Tibial artery (tissue), 4 donors: ENCODE data around the gene CXCR1.

ENCODE experiments used
- DNase-seq, 2 donors: peaks; one replicate each; pipeline ENCODE4 v3.0.0-alpha.2; 2019
- H3K27ac ChIP-seq, 2 donors: fragments of 200-600 bp; sonication (generic) in 1 of 2; 1 replicate in 1 of 2; 2 replicates in 1 of 2; pipeline ENCODE4 v1.5.1; 2018 to 2019; ENCODE audit warnings: mild to moderate bottlenecking in 1 of 2
- H3K27me3 ChIP-seq, 2 donors: fragments of 200-600 bp; sonication (generic) in 1 of 2; one replicate each; pipeline versions ENCODE4 v1.5.1 to v1.6.0; 2016 to 2019
- H3K36me3 ChIP-seq, 3 donors: fragments of 200-600 bp; sonication (generic) in 2 of 3; one replicate each; pipeline ENCODE4 v1.5.1; 2016 to 2019; ENCODE audit warnings: mild to moderate bottlenecking in 2 of 3
- H3K4me1 ChIP-seq, 4 donors: fragments of 200-600 bp; sonication (generic) in 2 of 4; 1 replicate in 3 of 4; 2 replicates in 1 of 4; pipeline ENCODE4 v1.5.1; 2016 to 2019
- H3K4me3 ChIP-seq, 2 donors: fragments of 200-600 bp; sonication (generic) in 1 of 2; 1 replicate in 1 of 2; 2 replicates in 1 of 2; pipeline ENCODE4 v1.5.1; 2018 to 2019; ENCODE audit warnings: mild to moderate bottlenecking in 2 of 2
- H3K9me3 ChIP-seq, 3 donors: fragments of 200-600 bp; sonication (generic) in 1 of 3; one replicate each; pipeline ENCODE4 v1.5.1; 2016 to 2019
- CTCF ChIP-seq, 2 experiments: fragments of 200-600 bp in 1 of 2; fragments of 450-650 bp in 1 of 2; IDR thresholded peaks; one replicate each; pipeline ENCODE4 v1.5.1; 2017 to 2019; ENCODE audit warnings: antibody characterized with exemption in 2 of 2, mild to moderate bottlenecking in 1 of 2, moderate library complexity in 1 of 2
- intact Hi-C: fragments of 100-400 bp; cut with DNase I; formaldehyde crosslinking; loops from one replicate; pipeline ENCODE4 v1.15.0; 2023; ENCODE audit warnings: low total_unique reads

Gene CXCR1

DNA sequence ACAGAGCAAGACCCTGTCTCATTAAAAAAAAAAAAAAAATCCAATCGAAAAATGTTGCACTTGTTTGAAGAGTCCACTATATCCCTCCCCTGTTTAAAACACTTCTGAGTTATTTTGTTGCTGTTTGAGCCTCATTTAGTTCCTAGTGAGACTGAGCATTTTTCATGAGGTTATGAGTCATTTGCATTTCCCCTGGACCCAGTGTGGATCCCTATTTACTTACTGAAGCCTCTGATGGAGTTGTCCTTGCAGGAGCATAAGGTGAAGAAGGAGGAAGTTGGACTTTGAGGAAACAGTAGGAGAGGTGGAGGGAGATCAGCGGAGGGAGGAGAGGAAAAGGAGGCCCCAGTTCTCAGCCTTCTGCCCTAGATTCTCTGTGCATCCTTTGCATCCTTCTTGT is 5.1 kb downstream of the CXCR1 start:
- no peaks in the 10 kb centered on the region for H3K9me3 ChIP-seq
- H3K4me3 ChIP-seq = no peak overlapping the region
- DNase-seq = no peak
- TF ChIP-seq CTCF (IDR thresholded peaks at IDR 0.05) = no peak
- H3K27me3 ChIP-seq = peaks cover 0 to 23% of the 10 kb centered on the region in 2 donors
- no peaks in the 10 kb centered on the region for H3K4me1 ChIP-seq
- no peak overlapping the region for H3K27ac ChIP-seq
- intact Hi-C loops = no loop called here
- H3K36me3 ChIP-seq = no peaks in the 10 kb centered on the region

GRCh38 chr2:218155953-218156479 is 10.7 kb downstream of the CXCR1 start:
- Histone ChIP-seq H3K9me3 (no peaks in the 10 kb centered on the region), H3K36me3 (no peaks in the 10 kb centered on the region), H3K27me3 (peaks cover 0 to 5% of the 10 kb centered on the region in 2 donors), H3K4me3 (no peak overlapping the region), H3K27ac (no peak overlapping the region), H3K4me1 (no peaks in the 10 kb centered on the region)
- TF ChIP-seq CTCF (IDR thresholded peaks at IDR 0.05) = no peak
- intact Hi-C loops = no loop called here
- DNase-seq = no peak

GRCh38 chr2:218152777-218153176 is 14.0 kb downstream of the CXCR1 start:
- intact Hi-C loops = no loop called here
- no peaks in the 10 kb centered on the region for H3K4me1 ChIP-seq
- H3K9me3 ChIP-seq = no peaks in the 10 kb centered on the region
- TF ChIP-seq CTCF (IDR thresholded peaks at IDR 0.05) = no peak
- H3K4me3 ChIP-seq = no peak overlapping the region
- H3K36me3 ChIP-seq = no peaks in the 10 kb centered on the region
- H3K27me3 ChIP-seq = peaks cover 0 to 17% of the 10 kb centered on the region in 2 donors
- no peak for DNase-seq
- H3K27ac ChIP-seq = no peak overlapping the region

- H3K9me3 ChIP-seq = no peaks in the 10 kb centered on the region
- H3K4me1 ChIP-seq = no peaks in the 10 kb centered on the region
- H3K27ac ChIP-seq = no peak overlapping the region
- no peaks in the 10 kb centered on the region for H3K36me3 ChIP-seq
- intact Hi-C loops = no loop called here
- DNase-seq = no peak
- peaks cover 0 to 23% of the 10 kb centered on the region in 2 donors for H3K27me3 ChIP-seq
- H3K4me3 ChIP-seq = no peak overlapping the region
- TF ChIP-seq CTCF (IDR thresholded peaks at IDR 0.05) = no peak
Measured at GRCh38 chr2:218152172-218152571, 14.6 kb downstream of the CXCR1 start.

DNA sequence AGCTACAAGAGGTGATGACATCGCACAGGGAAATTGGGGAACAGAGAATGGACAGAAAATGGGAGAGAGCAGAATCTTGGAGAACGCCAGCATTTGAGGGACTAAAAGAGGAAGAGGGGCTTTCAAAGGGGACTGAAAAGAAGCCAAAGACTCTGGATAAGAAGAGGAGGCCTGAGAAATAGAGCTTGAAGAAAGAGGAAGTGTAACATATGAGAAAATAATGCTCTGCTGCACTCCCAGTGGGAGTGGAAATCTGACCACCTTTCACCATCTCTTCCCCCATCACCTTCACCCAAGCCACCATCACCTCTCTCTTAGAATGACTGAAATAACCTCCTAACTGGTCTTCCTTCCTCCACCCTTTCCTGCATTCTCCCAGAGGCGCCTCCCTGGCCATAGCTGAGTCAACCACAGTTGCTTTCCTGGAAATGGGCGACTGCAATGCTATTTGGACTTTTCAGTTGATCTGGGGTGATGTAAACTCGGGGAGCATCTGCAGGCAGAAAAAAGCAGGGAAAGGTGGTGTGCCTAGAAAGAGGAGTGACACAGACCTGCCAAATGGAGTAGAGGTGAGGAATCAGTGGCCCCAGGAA is 16.8 kb downstream of the CXCR1 start:
- peaks cover 0 to 18% of the 10 kb centered on the region in 2 donors for H3K27me3 ChIP-seq
- no peak for TF ChIP-seq CTCF (IDR thresholded peaks at IDR 0.05)
- no peak overlapping the region for H3K27ac ChIP-seq
- no peak for DNase-seq
- intact Hi-C loops = no loop called here
- H3K36me3 ChIP-seq = no peaks in the 10 kb centered on the region
- H3K9me3 ChIP-seq = no peaks in the 10 kb centered on the region
- no peak overlapping the region for H3K4me3 ChIP-seq
- no peaks in the 10 kb centered on the region for H3K4me1 ChIP-seq
